ENCODE measurements around the gene C19orf12. TPM values are rescaled to one million over a fixed set of nuclear protein-coding genes. Genes with fewer than 3 reads are reported as not detected.

Gene C19orf12
- total and polyA plus RNA-seq, 2 of the 13 experiments (the other 11 are each of a cell fraction or from before 2014, with no cell fraction given) = 17.7 to 34.4 TPM

DNA sequence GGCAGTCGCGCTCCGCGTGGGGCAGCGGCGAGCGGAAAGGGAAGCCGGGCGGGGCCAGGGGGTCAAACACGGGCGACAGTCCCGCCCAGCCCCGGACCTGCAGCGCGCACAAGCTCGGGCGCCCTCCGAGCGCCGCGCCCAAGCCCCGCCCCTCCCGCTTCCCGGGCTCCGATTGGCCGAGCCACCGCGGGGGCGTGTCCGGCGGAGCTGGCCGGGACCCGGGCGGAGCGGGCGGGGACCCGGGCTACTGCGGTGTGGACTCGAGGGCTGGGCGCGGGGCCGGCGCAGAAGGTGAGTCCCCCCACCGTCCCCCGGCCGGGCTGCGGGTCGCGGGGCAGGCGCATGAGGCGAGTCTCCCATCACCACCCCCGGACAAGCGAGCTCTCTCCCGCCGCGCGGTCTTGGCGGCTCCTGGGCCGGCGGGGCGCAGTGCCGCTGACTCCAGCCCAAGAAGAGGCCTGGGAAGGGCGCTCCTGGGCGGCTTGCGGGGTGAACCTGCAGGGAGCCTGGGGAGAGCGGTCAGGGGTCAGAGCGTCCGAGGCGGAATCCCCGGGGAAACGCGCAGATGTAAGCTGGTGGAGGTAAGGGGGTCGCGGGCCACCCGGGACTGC is 49.7 kb downstream of the C19orf12 start, which contains the start of gene PLEKHF1 (continued):
- TF ChIP-seq, protein P1, sequence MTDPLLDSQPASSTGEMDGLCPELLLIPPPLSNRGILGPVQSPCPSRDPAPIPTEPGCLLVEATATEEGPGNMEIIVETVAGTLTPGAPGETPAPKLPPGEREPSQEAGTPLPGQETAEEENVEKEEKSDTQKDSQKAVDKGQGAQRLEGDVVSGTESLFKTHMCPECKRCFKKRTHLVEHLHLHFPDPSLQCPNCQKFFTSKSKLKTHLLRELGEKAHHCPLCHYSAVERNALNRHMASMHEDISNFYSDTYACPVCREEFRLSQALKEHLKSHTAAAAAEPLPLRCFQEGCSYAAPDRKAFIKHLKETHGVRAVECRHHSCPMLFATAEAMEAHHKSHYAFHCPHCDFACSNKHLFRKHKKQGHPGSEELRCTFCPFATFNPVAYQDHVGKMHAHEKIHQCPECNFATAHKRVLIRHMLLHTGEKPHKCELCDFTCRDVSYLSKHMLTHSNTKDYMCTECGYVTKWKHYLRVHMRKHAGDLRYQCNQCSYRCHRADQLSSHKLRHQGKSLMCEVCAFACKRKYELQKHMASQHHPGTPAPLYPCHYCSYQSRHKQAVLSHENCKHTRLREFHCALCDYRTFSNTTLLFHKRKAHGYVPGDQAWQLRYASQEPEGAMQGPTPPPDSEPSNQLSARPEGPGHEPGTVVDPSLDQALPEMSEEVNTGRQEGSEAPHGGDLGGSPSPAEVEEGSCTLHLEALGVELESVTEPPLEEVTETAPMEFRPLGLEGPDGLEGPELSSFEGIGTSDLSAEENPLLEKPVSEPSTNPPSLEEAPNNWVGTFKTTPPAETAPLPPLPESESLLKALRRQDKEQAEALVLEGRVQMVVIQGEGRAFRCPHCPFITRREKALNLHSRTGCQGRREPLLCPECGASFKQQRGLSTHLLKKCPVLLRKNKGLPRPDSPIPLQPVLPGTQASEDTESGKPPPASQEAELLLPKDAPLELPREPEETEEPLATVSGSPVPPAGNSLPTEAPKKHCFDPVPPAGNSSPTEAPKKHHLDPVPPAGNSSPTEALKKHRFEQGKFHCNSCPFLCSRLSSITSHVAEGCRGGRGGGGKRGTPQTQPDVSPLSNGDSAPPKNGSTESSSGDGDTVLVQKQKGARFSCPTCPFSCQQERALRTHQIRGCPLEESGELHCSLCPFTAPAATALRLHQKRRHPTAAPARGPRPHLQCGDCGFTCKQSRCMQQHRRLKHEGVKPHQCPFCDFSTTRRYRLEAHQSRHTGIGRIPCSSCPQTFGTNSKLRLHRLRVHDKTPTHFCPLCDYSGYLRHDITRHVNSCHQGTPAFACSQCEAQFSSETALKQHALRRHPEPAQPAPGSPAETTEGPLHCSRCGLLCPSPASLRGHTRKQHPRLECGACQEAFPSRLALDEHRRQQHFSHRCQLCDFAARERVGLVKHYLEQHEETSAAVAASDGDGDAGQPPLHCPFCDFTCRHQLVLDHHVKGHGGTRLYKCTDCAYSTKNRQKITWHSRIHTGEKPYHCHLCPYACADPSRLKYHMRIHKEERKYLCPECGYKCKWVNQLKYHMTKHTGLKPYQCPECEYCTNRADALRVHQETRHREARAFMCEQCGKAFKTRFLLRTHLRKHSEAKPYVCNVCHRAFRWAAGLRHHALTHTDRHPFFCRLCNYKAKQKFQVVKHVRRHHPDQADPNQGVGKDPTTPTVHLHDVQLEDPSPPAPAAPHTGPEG (CRISPR knock-in tag; IDR thresholded peaks at IDR 0.05) = peak; percentile 65; the same call in 1 of the 2 replicates
- TF ChIP-seq EED (CRISPR knock-in tag; IDR thresholded peaks at IDR 0.05) = no peak
- no peak for TF ChIP-seq ZNF558 (CRISPR knock-in tag; IDR thresholded peaks at IDR 0.05; ENCODE audit: borderline replicate concordance)
- no peak for TF ChIP-seq POLR2AphosphoS5 (IDR thresholded peaks at IDR 0.05; ENCODE audit: low read depth, low read length)
- no peak for TF ChIP-seq ZNF644 (CRISPR knock-in tag; IDR thresholded peaks at IDR 0.05; ENCODE audit: low read depth)
- no peak for TF ChIP-seq PTBP1 (IDR thresholded peaks at IDR 0.05; ENCODE audit: low read depth, low read length, poor library complexity, severe bottlenecking)
- TF ChIP-seq, protein P2, sequence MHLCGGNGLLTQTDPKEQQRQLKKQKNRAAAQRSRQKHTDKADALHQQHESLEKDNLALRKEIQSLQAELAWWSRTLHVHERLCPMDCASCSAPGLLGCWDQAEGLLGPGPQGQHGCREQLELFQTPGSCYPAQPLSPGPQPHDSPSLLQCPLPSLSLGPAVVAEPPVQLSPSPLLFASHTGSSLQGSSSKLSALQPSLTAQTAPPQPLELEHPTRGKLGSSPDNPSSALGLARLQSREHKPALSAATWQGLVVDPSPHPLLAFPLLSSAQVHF (CRISPR knock-in tag; IDR thresholded peaks at IDR 0.05) = no peak
- TF ChIP-seq HMGA1 (CRISPR knock-in tag; conservative IDR thresholded peaks at IDR 0.05) = no peak
- TF ChIP-seq, protein P3, sequence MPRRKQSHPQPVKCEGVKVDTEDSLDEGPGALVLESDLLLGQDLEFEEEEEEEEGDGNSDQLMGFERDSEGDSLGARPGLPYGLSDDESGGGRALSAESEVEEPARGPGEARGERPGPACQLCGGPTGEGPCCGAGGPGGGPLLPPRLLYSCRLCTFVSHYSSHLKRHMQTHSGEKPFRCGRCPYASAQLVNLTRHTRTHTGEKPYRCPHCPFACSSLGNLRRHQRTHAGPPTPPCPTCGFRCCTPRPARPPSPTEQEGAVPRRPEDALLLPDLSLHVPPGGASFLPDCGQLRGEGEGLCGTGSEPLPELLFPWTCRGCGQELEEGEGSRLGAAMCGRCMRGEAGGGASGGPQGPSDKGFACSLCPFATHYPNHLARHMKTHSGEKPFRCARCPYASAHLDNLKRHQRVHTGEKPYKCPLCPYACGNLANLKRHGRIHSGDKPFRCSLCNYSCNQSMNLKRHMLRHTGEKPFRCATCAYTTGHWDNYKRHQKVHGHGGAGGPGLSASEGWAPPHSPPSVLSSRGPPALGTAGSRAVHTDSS (CRISPR knock-in tag; conservative IDR thresholded peaks at IDR 0.05) = no peak
- no peak for TF ChIP-seq ZNF781 (CRISPR knock-in tag; IDR thresholded peaks at IDR 0.05; ENCODE audit: borderline replicate concordance, not compliant biosample characterization)
- TF ChIP-seq GFI1 (CRISPR knock-in tag; IDR thresholded peaks at IDR 0.05; ENCODE audit: borderline replicate concordance) = no peak
- TF ChIP-seq ZNF552 (CRISPR knock-in tag; IDR thresholded peaks at IDR 0.05; ENCODE audit: borderline replicate concordance) = no peak
- TF ChIP-seq, protein P4, sequence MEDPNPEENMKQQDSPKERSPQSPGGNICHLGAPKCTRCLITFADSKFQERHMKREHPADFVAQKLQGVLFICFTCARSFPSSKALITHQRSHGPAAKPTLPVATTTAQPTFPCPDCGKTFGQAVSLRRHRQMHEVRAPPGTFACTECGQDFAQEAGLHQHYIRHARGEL (CRISPR knock-in tag; IDR thresholded peaks at IDR 0.05) = no peak
- TF ChIP-seq ZIK1 (CRISPR knock-in tag; IDR thresholded peaks at IDR 0.05; ENCODE audit: borderline replicate concordance, low read depth) = peak; percentile 74
- TF ChIP-seq, protein P5, sequence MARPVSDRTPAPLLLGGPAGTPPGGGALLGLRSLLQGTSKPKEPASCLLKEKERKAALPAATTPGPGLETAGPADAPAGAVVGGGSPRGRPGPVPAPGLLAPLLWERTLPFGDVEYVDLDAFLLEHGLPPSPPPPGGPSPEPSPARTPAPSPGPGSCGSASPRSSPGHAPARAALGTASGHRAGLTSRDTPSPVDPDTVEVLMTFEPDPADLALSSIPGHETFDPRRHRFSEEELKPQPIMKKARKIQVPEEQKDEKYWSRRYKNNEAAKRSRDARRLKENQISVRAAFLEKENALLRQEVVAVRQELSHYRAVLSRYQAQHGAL (CRISPR knock-in tag; IDR thresholded peaks at IDR 0.05; ENCODE audit: not compliant biosample characterization) = no peak
- TF ChIP-seq FOSL2 (CRISPR knock-in tag; IDR thresholded peaks at IDR 0.05) = no peak
- TF ChIP-seq, protein P6, sequence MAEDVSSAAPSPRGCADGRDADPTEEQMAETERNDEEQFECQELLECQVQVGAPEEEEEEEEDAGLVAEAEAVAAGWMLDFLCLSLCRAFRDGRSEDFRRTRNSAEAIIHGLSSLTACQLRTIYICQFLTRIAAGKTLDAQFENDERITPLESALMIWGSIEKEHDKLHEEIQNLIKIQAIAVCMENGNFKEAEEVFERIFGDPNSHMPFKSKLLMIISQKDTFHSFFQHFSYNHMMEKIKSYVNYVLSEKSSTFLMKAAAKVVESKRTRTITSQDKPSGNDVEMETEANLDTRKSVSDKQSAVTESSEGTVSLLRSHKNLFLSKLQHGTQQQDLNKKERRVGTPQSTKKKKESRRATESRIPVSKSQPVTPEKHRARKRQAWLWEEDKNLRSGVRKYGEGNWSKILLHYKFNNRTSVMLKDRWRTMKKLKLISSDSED (CRISPR knock-in tag; IDR thresholded peaks at IDR 0.05) = no peak
- TF ChIP-seq FOXK2 (IDR thresholded peaks at IDR 0.05) = no peak
- TF ChIP-seq ZNF816 (CRISPR knock-in tag; IDR thresholded peaks at IDR 0.05; ENCODE audit: borderline replicate concordance) = no peak
